OCI-LY1 (cell line): ENCODE data around the gene SMR3A.
A peak's percentile ranks its signal among the peaks of the same experiment; 100 is the strongest.

ENCODE experiments used
- H2AFZ ChIP-seq: fragments of 200-600 bp; sonication (generic), shearing (Covaris generic); 2 replicates; pipeline ENCODE4 v1.6.0; 2014; ENCODE audit warnings: antibody characterized with exemption, mild to moderate bottlenecking, low read length
- H3F3A ChIP-seq: fragments of 200-600 bp; sonication (generic), shearing (Covaris generic); 2 replicates; pipeline ENCODE4 v1.6.0; 2014; ENCODE audit warnings: mild to moderate bottlenecking, antibody characterized with exemption, low read length, moderate library complexity; ENCODE audit not compliant: insufficient read depth
- H3K27ac ChIP-seq: fragments of 200-600 bp; sonication (generic); 2 replicates; pipeline ENCODE4 v1.5.1; 2014; ENCODE audit warnings: low read length, mixed run types, mild to moderate bottlenecking, low read depth; ENCODE audit not compliant: poor library complexity, severe bottlenecking
- H3K27me3 ChIP-seq: fragments of 200-600 bp; sonication (generic); 2 replicates; pipeline ENCODE4 v1.6.0; 2014; ENCODE audit warnings: antibody characterized with exemption, mild to moderate bottlenecking, low read length, moderate library complexity; ENCODE audit not compliant: insufficient read depth
- H3K36me3 ChIP-seq: fragments of 200-600 bp; sonication (generic); 2 replicates; pipeline ENCODE4 v1.6.1; 2014; ENCODE audit warnings: mild to moderate bottlenecking, antibody characterized with exemption, low read length, moderate library complexity, mixed read lengths; ENCODE audit not compliant: insufficient read depth
- H3K4me1 ChIP-seq: fragments of 200-600 bp; sonication (generic); 2 replicates; pipeline ENCODE4 v1.5.1; 2014; ENCODE audit warnings: mild to moderate bottlenecking, low read length, moderate library complexity; ENCODE audit not compliant: insufficient read depth, severe bottlenecking
- H3K4me2 ChIP-seq: fragments of 200-600 bp; sonication (generic), shearing (Covaris generic); 2 replicates; pipeline ENCODE4 v1.6.1; 2014; ENCODE audit warnings: low read length
- H3K4me3 ChIP-seq: fragments of 200-600 bp; sonication (generic); 2 replicates; pipeline ENCODE4 v1.5.1; 2014; ENCODE audit warnings: low read length, low read depth, mild to moderate bottlenecking, mixed read lengths; ENCODE audit not compliant: poor library complexity, severe bottlenecking
- H3K79me2 ChIP-seq: fragments of 200-600 bp; shearing (Covaris generic); 2 replicates; pipeline ENCODE4 v1.6.1; 2016; ENCODE audit warnings: mixed run types, low read length, mixed read lengths; ENCODE audit not compliant: insufficient read depth
- H3K9ac ChIP-seq: fragments of 200-600 bp; sonication (generic), shearing (Covaris generic); 2 replicates; pipeline ENCODE4 v1.6.1; 2014; ENCODE audit warnings: mild to moderate bottlenecking, low read length, mixed read lengths
- H3K9me2 ChIP-seq: fragments of 200-600 bp; sonication (generic), shearing (Covaris generic); 2 replicates; pipeline ENCODE4 v1.6.1; 2014; ENCODE audit warnings: low read depth, mild to moderate bottlenecking, low read length, mixed read lengths
- H3K9me3 ChIP-seq: fragments of 200-600 bp; shearing (Covaris generic); 2 replicates; pipeline ENCODE4 v1.6.1; 2014; ENCODE audit warnings: low read length, mixed read lengths
- H4K20me1 ChIP-seq: fragments of 200-600 bp; sonication (generic), shearing (Covaris generic); 2 replicates; pipeline ENCODE4 v1.6.0; 2016; ENCODE audit warnings: mild to moderate bottlenecking, low read length; ENCODE audit not compliant: insufficient read depth
- EZH2 ChIP-seq: fragments of 200-600 bp; sonication (generic), shearing (Covaris generic); IDR thresholded peaks from 2 replicates; pipeline ENCODE4 v1.8.0; 2017; ENCODE audit warnings: borderline replicate concordance, mixed run types, mild to moderate bottlenecking, antibody characterized with exemption, low read length, moderate library complexity, mixed read lengths
- TF ChIP-seq, protein P1 (sequence below): fragments of 200-600 bp; sonication (generic), shearing (Covaris generic); IDR thresholded peaks from 2 replicates; pipeline ENCODE4 v1.5.1; 2017; ENCODE audit warnings: mild to moderate bottlenecking, antibody characterized with exemption, low read length, moderate library complexity, mixed read lengths

SMR3A gene

GRCh38 chr4:70360460-70360859 is at the start of gene SMR3A:
TSS of gene SMR3A (plus strand) at chr4:70360760. CDS start at chr4:70362116, 1,356 bp downstream.
- no peaks in the 10 kb centered on the region for H3F3A ChIP-seq
- H3K36me3 ChIP-seq = no peaks in the 10 kb centered on the region
- H3K9me2 ChIP-seq = no peaks in the 10 kb centered on the region
- H4K20me1 ChIP-seq = no peaks in the 10 kb centered on the region
- no peaks in the 10 kb centered on the region for H3K9me3 ChIP-seq
- TF ChIP-seq, protein P1, sequence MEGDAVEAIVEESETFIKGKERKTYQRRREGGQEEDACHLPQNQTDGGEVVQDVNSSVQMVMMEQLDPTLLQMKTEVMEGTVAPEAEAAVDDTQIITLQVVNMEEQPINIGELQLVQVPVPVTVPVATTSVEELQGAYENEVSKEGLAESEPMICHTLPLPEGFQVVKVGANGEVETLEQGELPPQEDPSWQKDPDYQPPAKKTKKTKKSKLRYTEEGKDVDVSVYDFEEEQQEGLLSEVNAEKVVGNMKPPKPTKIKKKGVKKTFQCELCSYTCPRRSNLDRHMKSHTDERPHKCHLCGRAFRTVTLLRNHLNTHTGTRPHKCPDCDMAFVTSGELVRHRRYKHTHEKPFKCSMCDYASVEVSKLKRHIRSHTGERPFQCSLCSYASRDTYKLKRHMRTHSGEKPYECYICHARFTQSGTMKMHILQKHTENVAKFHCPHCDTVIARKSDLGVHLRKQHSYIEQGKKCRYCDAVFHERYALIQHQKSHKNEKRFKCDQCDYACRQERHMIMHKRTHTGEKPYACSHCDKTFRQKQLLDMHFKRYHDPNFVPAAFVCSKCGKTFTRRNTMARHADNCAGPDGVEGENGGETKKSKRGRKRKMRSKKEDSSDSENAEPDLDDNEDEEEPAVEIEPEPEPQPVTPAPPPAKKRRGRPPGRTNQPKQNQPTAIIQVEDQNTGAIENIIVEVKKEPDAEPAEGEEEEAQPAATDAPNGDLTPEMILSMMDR = no peak
- no peak for TF ChIP-seq EZH2
- H3K4me3 ChIP-seq = no peak within 1 kb of the TSS
- H3K27ac ChIP-seq = no peak within 1 kb of the TSS
- peaks cover 7% of the 10 kb centered on the region for H3K4me1 ChIP-seq
- H3K4me2 ChIP-seq = no peak within 1 kb of the TSS
- H2AFZ ChIP-seq = peak within 1 kb of the TSS; percentile 68; the same call in 1 of the 2 replicates
- H3K79me2 ChIP-seq = no peaks in the 10 kb centered on the region
- no peaks in the 10 kb centered on the region for H3K27me3 ChIP-seq
- H3K9ac ChIP-seq = no peak within 1 kb of the TSS

GRCh38 chr4:70313736-70314135 is 46.8 kb upstream of the SMR3A start:
- no peak overlapping the region for H2AFZ ChIP-seq
- no peaks in the 10 kb centered on the region for H3K27me3 ChIP-seq
- H3K9ac ChIP-seq = no peak overlapping the region
- H3F3A ChIP-seq = no peaks in the 10 kb centered on the region
- TF ChIP-seq, protein P1 = no peak
- no peak for TF ChIP-seq EZH2
- no peaks in the 10 kb centered on the region for H3K36me3 ChIP-seq
- H3K4me1 ChIP-seq = no peaks in the 10 kb centered on the region
- H3K9me3 ChIP-seq = no peaks in the 10 kb centered on the region
- no peaks in the 10 kb centered on the region for H3K9me2 ChIP-seq
- no peaks in the 10 kb centered on the region for H3K79me2 ChIP-seq
- no peaks in the 10 kb centered on the region for H4K20me1 ChIP-seq
- no peak overlapping the region for H3K4me3 ChIP-seq
- no peak overlapping the region for H3K27ac ChIP-seq
- no peak overlapping the region for H3K4me2 ChIP-seq

GRCh38 chr4:70315928-70316327 is 44.6 kb upstream of the SMR3A start:
- TF ChIP-seq, protein P1 = peak; percentile 55; the same call in 1 of the 2 replicates
- TF ChIP-seq EZH2 = no peak
- Histone ChIP-seq H3K27ac (no peak overlapping the region), H3K27me3 (no peaks in the 10 kb centered on the region), H3K36me3 (no peaks in the 10 kb centered on the region), H3K79me2 (no peaks in the 10 kb centered on the region), H2AFZ (no peak overlapping the region), H3K9ac (no peak overlapping the region), H3K9me3 (no peaks in the 10 kb centered on the region), H3K9me2 (no peaks in the 10 kb centered on the region), H4K20me1 (no peaks in the 10 kb centered on the region), H3K4me3 (no peak overlapping the region), H3K4me1 (no peaks in the 10 kb centered on the region), H3K4me2 (no peak overlapping the region), H3F3A (no peaks in the 10 kb centered on the region)
